Smooth muscle cell (in vitro differentiated cells): ENCODE measurements around the gene ACTN2. TPM values are rescaled to one million over a fixed set of nuclear protein-coding genes. Genes with fewer than 3 reads are reported as not detected.

Source experiments
- DNase-seq: peaks from one replicate; lab custom pipeline; 2025; ENCODE audit not compliant: unreplicated experiment; lab: John Stamatoyannopoulos, UW
- H2AFZ ChIP-seq: fragments of 200-600 bp; sonication (generic); 2 replicates; pipeline ENCODE4 v1.6.0; 2016; ENCODE audit warnings: antibody characterized with exemption, low read depth, mild to moderate bottlenecking
- H3F3A ChIP-seq: fragments of 200-600 bp; sonication (generic); 2 replicates; pipeline ENCODE4 v1.6.0; 2017; ENCODE audit warnings: antibody characterized with exemption, low read depth
- H3K27ac ChIP-seq: fragments of 200-600 bp; sonication (generic); 2 replicates; pipeline ENCODE4 v1.5.1; 2016; ENCODE audit warnings: low read depth, mild to moderate bottlenecking
- H3K27me3 ChIP-seq: fragments of 200-600 bp; sonication (generic); 2 replicates; pipeline ENCODE4 v1.6.1; 2016; ENCODE audit warnings: low read depth, mild to moderate bottlenecking
- H3K36me3 ChIP-seq: fragments of 200-600 bp; sonication (generic); 2 replicates; pipeline ENCODE4 v1.5.1; 2016; ENCODE audit warnings: low read depth
- H3K4me1 ChIP-seq: fragments of 200-600 bp; sonication (generic); 2 replicates; pipeline ENCODE4 v1.5.1; 2016; ENCODE audit warnings: low read depth
- H3K4me2 ChIP-seq: fragments of 200-600 bp; sonication (generic); 2 replicates; pipeline ENCODE4 v1.6.0; 2016; ENCODE audit warnings: mild to moderate bottlenecking
- H3K4me3 ChIP-seq: fragments of 200-600 bp; sonication (generic); 2 replicates; pipeline ENCODE4 v1.5.1; 2016; ENCODE audit warnings: mild to moderate bottlenecking
- H3K79me2 ChIP-seq: fragments of 200-600 bp; sonication (generic); 2 replicates; pipeline ENCODE4 v1.6.0; 2016; ENCODE audit warnings: low read depth, mild to moderate bottlenecking
- H3K9ac ChIP-seq: fragments of 200-600 bp; sonication (generic); 2 replicates; pipeline ENCODE4 v1.6.0; 2016; ENCODE audit warnings: low read depth
- H3K9me3 ChIP-seq: fragments of 200-600 bp; sonication (generic); replicated peaks from 2 replicates; pipeline ENCODE4 v1.5.1; 2016; ENCODE audit warnings: low read depth
- H4K20me1 ChIP-seq: fragments of 200-600 bp; sonication (generic); 2 replicates; pipeline ENCODE4 v1.6.0; 2016; ENCODE audit warnings: low read depth
- CTCF ChIP-seq: fragments of 200-600 bp; sonication (generic); IDR thresholded peaks from 2 replicates; pipeline ENCODE4 v1.5.1; 2017; ENCODE audit warnings: borderline replicate concordance, mild to moderate bottlenecking, antibody characterized with exemption; ENCODE audit not compliant: insufficient read depth, poor library complexity, severe bottlenecking
- WGBS: methylation state at CpG from one replicate; pipeline ENCODE4 v1.1.7; 2016; ENCODE audit warnings: low lambda C conversion rate; 5-methylcytosine and 5-hydroxymethylcytosine counted together
- polyA plus RNA-seq: library from polyadenylated mRNA; unstranded; fragments of >200 nt; fragmentation: Nextera tagmentation; extraction: Ambion mirVana; gene quantifications from 2 replicates; pipeline ENCODE4 v1.2.1, GENCODE V29; 2016
- total RNA-seq: library from RNA; depleted of rRNA; stranded (reverse); fragments of >200 nt; gene quantifications from 2 replicates; pipeline ENCODE4 v1.2.3, GENCODE V29; 2014

ACTN2 gene
- total and polyA plus RNA-seq, 2 experiments from 2014 or later = not detected

DNA sequence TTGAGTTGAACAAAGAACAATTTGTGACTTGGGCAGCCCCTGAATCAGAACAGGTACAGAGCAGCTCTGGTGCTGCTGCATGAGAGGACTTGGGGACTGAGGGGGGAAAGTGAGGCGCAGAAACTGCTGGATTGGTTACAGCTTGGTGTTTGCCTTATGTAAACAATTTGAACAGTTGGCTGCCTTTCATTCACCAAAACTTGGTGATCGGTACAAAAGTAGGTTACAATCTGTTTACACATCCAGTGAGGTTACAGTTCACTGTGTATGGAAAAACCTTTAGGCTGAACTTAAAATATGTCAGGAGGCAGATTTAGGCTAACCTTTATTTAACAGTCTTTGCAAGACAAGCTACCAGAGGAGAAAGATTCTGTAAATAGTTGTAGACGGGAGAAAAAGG is 80.2 kb downstream of the ACTN2 start:
- no peaks in the 10 kb centered on the region for H4K20me1 ChIP-seq
- no peak overlapping the region for H3K27ac ChIP-seq
- no peak overlapping the region for H3K4me2 ChIP-seq
- DNase-seq = no peak
- no peak overlapping the region for H3K4me3 ChIP-seq
- no peaks in the 10 kb centered on the region for H3K27me3 ChIP-seq
- no peaks in the 10 kb centered on the region for H3K9me3 ChIP-seq
- no peak for TF ChIP-seq CTCF
- H3K36me3 ChIP-seq = no peaks in the 10 kb centered on the region
- no peaks in the 10 kb centered on the region for H3K4me1 ChIP-seq
- 81% methylated on average over 3 of the region's 3 CpGs for WGBS
- H3K9ac ChIP-seq = no peak overlapping the region
- no peak overlapping the region for H2AFZ ChIP-seq
- no peaks in the 10 kb centered on the region for H3F3A ChIP-seq
- no peaks in the 10 kb centered on the region for H3K79me2 ChIP-seq

- Histone ChIP-seq H2AFZ (no peak overlapping the region), H3K4me3 (no peak overlapping the region), H3K9me3 (no peaks in the 10 kb centered on the region), H3K4me1 (no peaks in the 10 kb centered on the region), H3K27me3 (no peaks in the 10 kb centered on the region), H3K4me2 (no peak overlapping the region), H3K79me2 (no peaks in the 10 kb centered on the region), H3K27ac (no peak overlapping the region), H3K36me3 (no peaks in the 10 kb centered on the region), H3F3A (no peaks in the 10 kb centered on the region), H4K20me1 (no peaks in the 10 kb centered on the region), H3K9ac (no peak overlapping the region)
- WGBS = 96% methylated on average over 6 of the region's 6 CpGs
- DNase-seq = no peak
- no peak for TF ChIP-seq CTCF
These were observed 81.0 kb downstream of the ACTN2 start for GRCh38 chr1:236767276-236767675.

- no peak for TF ChIP-seq CTCF
- H3K9ac ChIP-seq = no peak overlapping the region
- H3K79me2 ChIP-seq = no peaks in the 10 kb centered on the region
- H3K27ac ChIP-seq = no peak overlapping the region
- no peaks in the 10 kb centered on the region for H4K20me1 ChIP-seq
- H3F3A ChIP-seq = no peaks in the 10 kb centered on the region
- no peaks in the 10 kb centered on the region for H3K27me3 ChIP-seq
- H3K9me3 ChIP-seq = no peaks in the 10 kb centered on the region
- H2AFZ ChIP-seq = no peak overlapping the region
- H3K4me2 ChIP-seq = no peak overlapping the region
- no peaks in the 10 kb centered on the region for H3K4me1 ChIP-seq
- no peaks in the 10 kb centered on the region for H3K36me3 ChIP-seq
- H3K4me3 ChIP-seq = no peak overlapping the region
- no peak for DNase-seq
These were observed 82.3 kb downstream of the ACTN2 start for GRCh38 chr1:236768601-236769000.

- Histone ChIP-seq H3K79me2 (no peaks in the 10 kb centered on the region), H3K27me3 (no peaks in the 10 kb centered on the region), H3K27ac (no peak overlapping the region), H3K36me3 (no peaks in the 10 kb centered on the region), H2AFZ (no peak overlapping the region), H3K4me2 (no peak overlapping the region), H4K20me1 (no peaks in the 10 kb centered on the region), H3K9ac (no peak overlapping the region), H3K4me1 (no peaks in the 10 kb centered on the region), H3K9me3 (no peaks in the 10 kb centered on the region), H3F3A (no peaks in the 10 kb centered on the region), H3K4me3 (no peak overlapping the region)
- TF ChIP-seq CTCF = no peak
- DNase-seq = no peak
- WGBS = 80% methylated on average over 3 of the region's 3 CpGs
These were observed 87.6 kb downstream of the ACTN2 start for GRCh38 chr1:236773919-236774318.
